ENCODE results near the gene EXD3. TPM values are rescaled to one million over a fixed set of nuclear protein-coding genes. Genes with fewer than 3 reads are reported as not detected.

The EXD3 gene
- total and polyA plus RNA-seq, 9 of the 15 experiments (the other 6 are each of a cell fraction or from before 2014, with no cell fraction given), result 0.29 to 12.5 (median 3.9) TPM

- H3K36me3 ChIP-seq (ENCODE audit: control insufficient read depth, insufficient read depth, low read length), result peaks cover 8% of the 10 kb centered on the region; the same call in 1 of the 3 replicates
- ChIA-PET POLR2A (interaction anchor here (0.6 to 1.2 kb wide), 10 partner anchors 9 to 253 kb away, joined by 3 to 4 read pairs (median 3); partner anchors contain the start of genes MRPL41 and TUBB4B), CTCF (ENCODE audit: low intra/inter-chr PET ratio) (no interaction called here)
- in situ Hi-C loops (cut with MboI), result no loop called here
- no peak overlapping the region for H3K27ac ChIP-seq (ENCODE audit: extremely low read depth, low read depth, low read length)
- BruUV-seq (replicated peaks), result no TSS peak
- FAIRE-seq (no peak), DNase-seq (ENCODE audit: extremely low read depth in 1 of 4, low spot score in 3 of 4) (peak in 1 of 4 experiments; percentile 26), ATAC-seq (no peak)
- TF ChIP-seq ZNF79 (CRISPR knock-in tag; IDR thresholded peaks at IDR 0.05; ENCODE audit: low read depth), result no peak
- peak; percentile 18; the same call in 1 of the 2 replicates for TF ChIP-seq TFAP4 (CRISPR knock-in tag; IDR thresholded peaks at IDR 0.05; ENCODE audit: borderline replicate concordance)
- TF ChIP-seq ZBTB1 (CRISPR knock-in tag; IDR thresholded peaks at IDR 0.05; ENCODE audit: borderline replicate concordance, low read depth), result 0 out of 2 replicates have a peak, but pooled peaks have one; percentile 27
- no peaks in the 10 kb centered on the region for H3K27me3 ChIP-seq (ENCODE audit: control insufficient read depth in 2 of 2, insufficient read depth in 2 of 2, low read length in 2 of 2)
- no peak overlapping the region for H3K4me3 ChIP-seq
- peaks cover 10% of the 10 kb centered on the region for H4K20me1 ChIP-seq (replicated peaks; ENCODE audit: control insufficient read depth, insufficient read depth, low read length)
- WGBS (ENCODE audit: insufficient coverage, low coverage, missing lambda C conversion rate), result 44% methylated on average over 10 of the region's 10 CpGs
- H2AFZ ChIP-seq (ENCODE audit: low read depth, low read length), result no peak overlapping the region
- H3K4me2 ChIP-seq (ENCODE audit: insufficient read depth, low read length), result no peak overlapping the region; the same call in 1 of the 2 replicates
- intact Hi-C loops (cut with micrococcal nuclease), result no loop called here
- H3K9me1 ChIP-seq (ENCODE audit: control insufficient read depth, insufficient read depth, low read length), result no peaks in the 10 kb centered on the region
- peaks cover 31 to 79% of the 10 kb centered on the region in 2 experiments for H3K4me1 ChIP-seq (replicated peaks in 1 of 2; ENCODE audit: control insufficient read depth in 2 of 2, insufficient read depth in 2 of 2, low read length in 2 of 2)
- H3K9ac ChIP-seq (ENCODE audit: insufficient read depth in 1 of 2, low read depth in 2 of 2, low read length in 2 of 2), result peak overlapping the region in 1 of 2 experiments; percentile 82; a peak in 2 of 4 replicates
- H3K9me3 ChIP-seq (replicated peaks; ENCODE audit: control insufficient read depth, insufficient read depth, low read depth, low read length), result 0 out of 2 replicates have a peak, but pooled peaks cover 1% of the 10 kb centered on the region
- H3K79me2 ChIP-seq (ENCODE audit: control insufficient read depth, insufficient read depth, low read length), result peaks cover 28% of the 10 kb centered on the region
Measured at GRCh38 chr9:137299203-137299565, 123.8 kb downstream of the EXD3 start.
